ENCODE measurements around the gene NR1H2.

GRCh38 chr19:50331221-50331993, 44.9 kb upstream of the NR1H2 start:
- no peak for TF ChIP-seq EZH2phosphoT487 (IDR thresholded peaks at IDR 0.05; ENCODE audit: low read depth)
- TF ChIP-seq CTCF (IDR thresholded peaks at IDR 0.05; ENCODE audit: low read depth, low read length) = no peak
